GM10266 (cell line): ENCODE measurements around the gene RAB17.

Experiments
- DNase-seq: peaks from one replicate; pipeline ENCODE4 v3.0.0; 2012; ENCODE audit errors: extremely low spot score
- CTCF ChIP-seq: IDR thresholded peaks from 2 replicates; pipeline ENCODE4 v1.5.1; 2012; ENCODE audit warnings: mild to moderate bottlenecking, low read depth; ENCODE audit not compliant: control insufficient read depth, insufficient read depth; ENCODE audit errors: missing control alignments

The RAB17 gene

GRCh38 chr2:237574467-237574866 lies 16.1 kb downstream of the RAB17 start:
- TF ChIP-seq CTCF, result no peak
- no peak for DNase-seq

GRCh38 chr2:237573721-237574415 lies 16.7 kb downstream of the RAB17 start:
- DNase-seq, result no peak
- TF ChIP-seq CTCF, result no peak

DNA sequence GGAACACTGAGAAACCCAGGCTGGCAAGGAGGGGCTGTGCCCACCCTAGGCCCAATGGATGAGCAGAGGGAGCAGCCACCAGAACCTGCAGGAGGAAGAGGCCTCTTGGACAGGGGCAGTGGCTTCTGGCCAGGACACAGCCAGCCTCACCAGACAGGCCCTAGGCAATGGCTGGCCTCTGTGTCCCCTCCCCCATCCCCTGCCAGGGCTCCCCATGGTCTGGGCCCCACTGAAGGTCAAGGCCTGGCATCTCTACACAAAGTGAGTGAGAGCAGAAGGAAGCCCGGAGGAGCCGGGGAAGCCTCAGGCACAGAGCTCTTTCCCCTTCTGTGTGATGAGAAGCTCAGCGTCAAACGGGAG lies 17.8 kb downstream of the RAB17 start:
- TF ChIP-seq CTCF, result no peak
- no peak for DNase-seq

GRCh38 chr2:237572021-237572741 lies 18.4 kb downstream of the RAB17 start:
- DNase-seq, result peak; percentile 92
- TF ChIP-seq CTCF, result peak; percentile 96

- DNase-seq, result no peak
- TF ChIP-seq CTCF, result no peak
Observed at GRCh38 chr2:237571551-237571950, 19.0 kb downstream of the RAB17 start.

DNA sequence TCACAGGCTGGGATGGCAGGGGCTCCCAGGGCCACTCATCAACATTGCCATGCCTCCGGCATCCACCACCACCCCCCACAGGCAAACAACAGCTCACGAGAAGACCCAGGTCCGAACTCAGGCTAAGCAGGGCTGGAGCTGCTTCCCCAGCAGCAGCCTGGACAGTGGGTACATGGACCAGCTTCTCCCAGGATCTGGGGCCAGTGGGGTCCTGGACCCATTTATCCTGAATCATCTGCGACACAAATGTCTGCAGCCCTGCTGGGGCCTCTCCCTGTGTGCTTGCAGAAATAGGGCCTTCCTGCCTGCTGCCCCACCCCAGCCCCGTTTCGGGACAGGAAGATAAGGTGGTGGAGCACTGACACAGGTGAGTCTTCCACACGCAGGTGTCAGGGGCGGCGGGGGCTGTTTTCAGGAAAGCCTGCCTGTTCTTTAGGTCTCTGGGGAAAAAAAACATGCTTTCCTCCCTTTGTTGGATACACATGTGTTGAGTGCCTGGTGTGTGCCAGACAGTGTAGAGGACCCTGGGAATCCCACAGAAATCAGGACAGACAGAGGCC lies 19.7 kb downstream of the RAB17 start:
- TF ChIP-seq CTCF, result no peak
- no peak for DNase-seq

DNA sequence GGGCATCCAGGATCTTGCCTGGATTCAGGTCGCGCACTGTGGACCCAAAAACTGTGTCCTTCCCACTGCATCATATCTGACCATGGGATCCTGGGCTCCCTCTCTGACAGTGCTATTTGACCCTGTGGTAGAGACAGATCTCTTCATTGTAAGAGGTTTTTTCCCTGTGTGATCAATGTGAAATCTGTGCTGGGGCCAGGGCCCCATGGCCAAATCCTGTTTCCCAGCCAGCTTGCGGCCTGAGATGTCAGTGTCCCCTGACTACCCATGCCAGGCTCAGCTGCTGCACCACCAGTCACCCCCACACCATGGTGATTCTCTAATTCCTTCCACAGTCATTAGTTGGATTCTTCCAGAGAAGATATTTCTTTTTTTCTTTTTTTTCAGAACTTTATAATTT lies 20.6 kb downstream of the RAB17 start:
- DNase-seq, result no peak
- no peak for TF ChIP-seq CTCF
